BLaER1 (cell line): ENCODE data around the gene GSTM4.

Experiments used
- H3K27ac ChIP-seq: shearing (Covaris generic); formaldehyde crosslinking; 2 replicates; pipeline ENCODE4 v1.8.1; 2022
- H3K27me3 ChIP-seq: shearing (Covaris generic); formaldehyde crosslinking; 2 replicates; pipeline ENCODE4 v1.8.1; 2022
- H3K36me3 ChIP-seq: shearing (Covaris generic); formaldehyde crosslinking; 2 replicates; pipeline ENCODE4 v1.8.1; 2022
- H3K4me1 ChIP-seq: shearing (Covaris generic); formaldehyde crosslinking; 2 replicates; pipeline ENCODE4 v1.8.1; 2022
- H3K4me2 ChIP-seq: shearing (Covaris generic); formaldehyde crosslinking; 2 replicates; pipeline ENCODE4 v1.8.1; 2022
- H3K4me3 ChIP-seq: shearing (Covaris generic); formaldehyde crosslinking; 2 replicates; pipeline ENCODE4 v1.8.1; 2022
- H3K9ac ChIP-seq: shearing (Covaris generic); formaldehyde crosslinking; 2 replicates; pipeline ENCODE4 v1.8.1; 2022
- H3K9me3 ChIP-seq: shearing (Covaris generic); formaldehyde crosslinking; 2 replicates; pipeline ENCODE4 v1.8.1; 2022
- H4K20me1 ChIP-seq: shearing (Covaris generic); formaldehyde crosslinking; 2 replicates; pipeline ENCODE4 v1.8.1; 2022
- Cebpa-rat ChIP-seq: shearing (Covaris generic); IDR thresholded peaks from 2 replicates; pipeline ENCODE4 v1.8.1; 2022

Gene GSTM4

DNA sequence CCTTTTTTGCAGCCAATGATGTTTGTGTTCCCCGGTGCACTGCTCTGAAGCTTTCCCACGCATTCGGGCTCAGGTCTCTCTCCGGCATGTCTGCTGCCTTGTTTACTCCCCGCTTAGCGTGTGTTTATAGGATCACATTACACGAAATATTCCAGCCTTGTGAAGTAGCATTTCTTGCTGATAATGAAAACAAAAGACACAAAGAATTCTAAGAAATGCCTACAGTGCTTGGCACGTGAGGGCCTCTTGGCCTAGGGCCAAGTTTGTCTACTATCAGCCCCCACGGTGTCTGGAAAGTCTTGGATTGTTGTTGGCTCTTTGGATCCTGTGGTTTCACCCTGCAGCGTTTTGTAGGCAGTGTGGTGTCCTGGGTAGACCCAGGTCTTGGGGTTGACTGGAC, 11.2 kb upstream of the GSTM4 start:
- TF ChIP-seq Cebpa-rat: no peak
- Histone ChIP-seq H3K4me3 (no peak overlapping the region), H3K27me3 (no peaks in the 10 kb centered on the region), H3K9me3 (no peaks in the 10 kb centered on the region), H3K4me2 (no peak overlapping the region), H4K20me1 (no peaks in the 10 kb centered on the region), H3K9ac (no peak overlapping the region), H3K27ac (no peak overlapping the region), H3K4me1 (peaks cover 24% of the 10 kb centered on the region), H3K36me3 (no peaks in the 10 kb centered on the region)

GRCh38 chr1:109649491-109649914, 6.4 kb upstream of the GSTM4 start:
- no peaks in the 10 kb centered on the region for H3K36me3 ChIP-seq
- H3K27ac ChIP-seq: no peak overlapping the region
- H3K9ac ChIP-seq: no peak overlapping the region
- no peak overlapping the region for H3K4me3 ChIP-seq
- no peaks in the 10 kb centered on the region for H4K20me1 ChIP-seq
- no peak for TF ChIP-seq Cebpa-rat
- H3K9me3 ChIP-seq: no peaks in the 10 kb centered on the region
- peaks cover 4% of the 10 kb centered on the region for H3K4me1 ChIP-seq
- H3K4me2 ChIP-seq: peak overlapping the region; percentile 24; the same call in 1 of the 2 replicates
- H3K27me3 ChIP-seq: no peaks in the 10 kb centered on the region

- Histone ChIP-seq H3K9ac (no peak overlapping the region), H3K9me3 (no peaks in the 10 kb centered on the region), H3K27me3 (no peaks in the 10 kb centered on the region), H4K20me1 (no peaks in the 10 kb centered on the region), H3K36me3 (no peaks in the 10 kb centered on the region), H3K4me2 (no peak overlapping the region), H3K4me3 (no peak overlapping the region), H3K27ac (no peak overlapping the region), H3K4me1 (peaks cover 15% of the 10 kb centered on the region)
- no peak for TF ChIP-seq Cebpa-rat
Observed at GRCh38 chr1:109650609-109651008, 5.3 kb upstream of the GSTM4 start.

GRCh38 chr1:109652402-109652801, 3.5 kb upstream of the GSTM4 start:
- Histone ChIP-seq H3K36me3 (no peaks in the 10 kb centered on the region), H3K9ac (no peak overlapping the region), H3K27me3 (no peaks in the 10 kb centered on the region), H4K20me1 (no peaks in the 10 kb centered on the region), H3K9me3 (no peaks in the 10 kb centered on the region), H3K27ac (no peak overlapping the region), H3K4me3 (no peak overlapping the region), H3K4me2 (no peak overlapping the region), H3K4me1 (peaks cover 24% of the 10 kb centered on the region)
- TF ChIP-seq Cebpa-rat: no peak

DNA sequence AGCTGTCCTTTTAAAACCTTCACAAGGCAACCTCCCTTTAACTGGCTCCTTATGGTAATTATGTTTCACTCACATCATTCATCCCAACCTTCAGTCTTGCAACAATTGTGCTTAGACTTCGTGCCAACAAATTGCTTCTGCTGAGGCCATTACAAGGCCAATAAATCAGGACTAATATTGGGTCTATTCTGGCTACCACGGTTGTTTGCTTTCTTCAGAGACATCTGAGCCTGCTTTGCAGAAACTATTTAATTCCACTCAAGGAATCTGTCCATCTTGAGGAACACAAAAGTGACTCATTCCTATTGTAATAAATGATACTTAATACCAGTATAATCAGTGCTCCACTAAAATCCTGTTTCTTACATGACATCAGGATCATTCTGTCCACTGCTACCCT, 2.6 kb upstream of the GSTM4 start:
- Histone ChIP-seq H3K4me1 (peaks cover 26% of the 10 kb centered on the region), H3K27me3 (no peaks in the 10 kb centered on the region), H3K36me3 (no peaks in the 10 kb centered on the region), H3K4me3 (no peak overlapping the region), H3K4me2 (no peak overlapping the region), H3K9ac (no peak overlapping the region), H3K9me3 (no peaks in the 10 kb centered on the region), H3K27ac (no peak overlapping the region), H4K20me1 (no peaks in the 10 kb centered on the region)
- TF ChIP-seq Cebpa-rat: no peak

- Histone ChIP-seq H3K27me3 (no peaks in the 10 kb centered on the region), H3K36me3 (peaks cover 5% of the 10 kb centered on the region; the same call in 1 of the 2 replicates), H3K9ac (no peak overlapping the region), H3K4me3 (no peak overlapping the region), H3K4me1 (peaks cover 39% of the 10 kb centered on the region), H3K27ac (no peak overlapping the region), H4K20me1 (no peaks in the 10 kb centered on the region), H3K9me3 (no peaks in the 10 kb centered on the region), H3K4me2 (peak overlapping the region; percentile 94)
- TF ChIP-seq Cebpa-rat: no peak
Observed at GRCh38 chr1:109654519-109654918, 1.4 kb upstream of the GSTM4 start.

DNA sequence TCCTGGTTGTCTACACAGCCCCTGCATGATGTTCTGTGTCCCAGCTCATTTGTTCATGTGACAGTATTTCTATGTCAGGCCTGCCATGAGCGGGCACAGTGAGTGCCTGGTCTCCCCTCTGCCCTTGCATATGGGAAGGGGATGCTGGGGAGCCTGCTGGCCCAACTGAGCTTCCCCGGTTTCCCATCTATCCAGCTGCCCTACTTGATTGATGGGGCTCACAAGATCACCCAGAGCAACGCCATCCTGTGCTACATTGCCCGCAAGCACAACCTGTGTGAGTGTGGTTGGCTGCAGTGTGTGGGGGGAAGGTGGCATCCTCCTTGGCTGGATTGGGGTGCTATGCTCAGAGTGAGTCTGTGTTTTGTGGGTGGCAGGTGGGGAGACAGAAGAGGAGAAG, 1.5 kb downstream of the GSTM4 start:
- Histone ChIP-seq H3K9ac (no peak overlapping the region), H3K27me3 (no peaks in the 10 kb centered on the region), H3K36me3 (peaks cover 5% of the 10 kb centered on the region; the same call in 1 of the 2 replicates), H3K9me3 (no peaks in the 10 kb centered on the region), H3K4me2 (peak overlapping the region; percentile 94), H3K27ac (no peak overlapping the region), H3K4me1 (peaks cover 50% of the 10 kb centered on the region), H3K4me3 (no peak overlapping the region), H4K20me1 (no peaks in the 10 kb centered on the region)
- TF ChIP-seq Cebpa-rat: no peak

- Histone ChIP-seq H3K27ac (no peak overlapping the region), H4K20me1 (no peaks in the 10 kb centered on the region), H3K9ac (no peak overlapping the region), H3K4me3 (no peak overlapping the region), H3K4me2 (no peak overlapping the region), H3K4me1 (peaks cover 50% of the 10 kb centered on the region), H3K27me3 (no peaks in the 10 kb centered on the region), H3K36me3 (peaks cover 5% of the 10 kb centered on the region; the same call in 1 of the 2 replicates), H3K9me3 (no peaks in the 10 kb centered on the region)
- no peak for TF ChIP-seq Cebpa-rat
Observed at GRCh38 chr1:109657970-109658369, 2.1 kb downstream of the GSTM4 start.

GRCh38 chr1:109658533-109659042, 2.7 kb downstream of the GSTM4 start:
- no peak overlapping the region for H3K27ac ChIP-seq
- no peaks in the 10 kb centered on the region for H3K27me3 ChIP-seq
- no peak overlapping the region for H3K9ac ChIP-seq
- peaks cover 50% of the 10 kb centered on the region for H3K4me1 ChIP-seq
- no peak overlapping the region for H3K4me3 ChIP-seq
- H3K4me2 ChIP-seq: no peak overlapping the region
- H3K9me3 ChIP-seq: no peaks in the 10 kb centered on the region
- H4K20me1 ChIP-seq: no peaks in the 10 kb centered on the region
- peaks cover 5% of the 10 kb centered on the region; the same call in 1 of the 2 replicates for H3K36me3 ChIP-seq
- no peak for TF ChIP-seq Cebpa-rat

- H3K4me3 ChIP-seq: no peak overlapping the region
- peak overlapping the region; percentile 49 for H3K4me2 ChIP-seq
- peaks cover 5% of the 10 kb centered on the region; the same call in 1 of the 2 replicates for H3K36me3 ChIP-seq
- H3K9me3 ChIP-seq: no peaks in the 10 kb centered on the region
- H3K27me3 ChIP-seq: no peaks in the 10 kb centered on the region
- no peak overlapping the region for H3K27ac ChIP-seq
- H4K20me1 ChIP-seq: no peaks in the 10 kb centered on the region
- no peak overlapping the region for H3K9ac ChIP-seq
- no peak for TF ChIP-seq Cebpa-rat
- peaks cover 50% of the 10 kb centered on the region for H3K4me1 ChIP-seq
Observed at GRCh38 chr1:109659145-109659544, 3.2 kb downstream of the GSTM4 start.
